ENCODE results near the gene PAQR7.

The PAQR7 gene

GRCh38 chr1:25834894-25835293 lies 40.6 kb downstream of the PAQR7 start:
- Histone ChIP-seq H3K27me3 (ENCODE audit: low read depth) (no peaks in the 10 kb centered on the region), H3K4me1 (no peaks in the 10 kb centered on the region), H3K36me3 (replicated peaks) (peaks cover 62% of the 10 kb centered on the region), H3K9me3 (no peaks in the 10 kb centered on the region), H3K4me3 (no peak overlapping the region)
- no peak for DNase-seq (ENCODE audit: low spot score in 2 of 2)
- in situ Hi-C loops (cut with MboI; ENCODE audit: low sequenced_read_pairs) = no loop called here

DNA sequence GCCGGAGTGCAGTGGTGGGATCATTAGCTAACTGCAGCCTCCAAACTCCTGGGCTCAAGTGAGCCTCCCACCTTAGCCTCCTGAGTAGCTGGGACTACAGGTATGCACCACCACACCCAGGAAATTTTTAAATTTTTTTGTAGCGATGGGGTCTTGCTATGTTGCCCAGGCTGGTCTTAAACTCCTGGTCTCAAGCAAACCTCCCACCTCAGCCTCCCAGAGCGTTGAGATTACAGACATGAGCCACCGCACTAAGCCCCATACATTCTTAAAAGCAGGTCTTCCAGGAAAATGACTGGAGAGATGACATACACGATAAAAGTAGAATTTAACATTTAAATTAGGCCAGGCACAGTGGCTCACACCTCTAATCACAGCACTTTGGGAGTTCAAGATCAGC lies 42.4 kb downstream of the PAQR7 start:
- Histone ChIP-seq H3K4me3 (no peak overlapping the region), H3K27me3 (ENCODE audit: low read depth) (no peaks in the 10 kb centered on the region), H3K9me3 (no peaks in the 10 kb centered on the region), H3K4me1 (no peaks in the 10 kb centered on the region), H3K36me3 (replicated peaks) (peaks cover 75% of the 10 kb centered on the region)
- no peak for DNase-seq (ENCODE audit: low spot score in 2 of 2)
- in situ Hi-C loops (cut with MboI; ENCODE audit: low sequenced_read_pairs) = no loop called here

DNA sequence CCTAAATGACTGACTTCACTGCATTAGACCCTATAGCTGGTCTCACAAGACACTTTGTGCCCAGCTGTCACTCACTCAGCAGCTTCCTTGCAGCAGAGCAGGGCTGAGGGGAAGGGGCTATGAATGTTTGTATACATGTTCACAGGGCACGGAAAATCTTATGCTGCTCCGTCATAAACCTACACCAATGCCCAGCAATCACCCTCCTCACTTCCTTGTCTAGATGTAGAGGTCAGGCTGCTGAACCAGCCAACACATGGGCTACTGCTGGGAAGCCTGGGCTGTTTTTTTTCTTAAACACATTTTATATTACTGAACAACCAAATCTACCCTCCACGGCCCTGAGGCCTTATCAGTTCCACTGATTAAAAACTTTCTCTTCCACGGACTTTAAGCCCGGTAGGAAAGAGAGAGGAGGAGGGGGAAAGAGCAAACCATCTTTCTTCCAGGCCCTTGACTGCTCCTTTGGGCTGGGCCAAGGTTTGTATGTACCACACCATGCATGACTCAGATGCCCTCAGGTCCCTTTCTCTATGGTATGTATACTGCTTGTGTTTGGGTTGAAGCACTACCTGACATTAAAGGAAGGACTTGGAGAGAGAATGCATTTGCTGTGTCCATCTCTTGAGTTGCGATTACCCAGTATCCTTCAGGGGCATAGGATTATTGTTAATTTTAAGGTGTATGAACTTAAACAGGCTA lies 43.0 kb downstream of the PAQR7 start:
- H3K27me3 ChIP-seq (ENCODE audit: low read depth) = no peaks in the 10 kb centered on the region
- no peak for DNase-seq (ENCODE audit: low spot score in 2 of 2)
- H3K36me3 ChIP-seq (replicated peaks) = peaks cover 77% of the 10 kb centered on the region
- H3K9me3 ChIP-seq = no peaks in the 10 kb centered on the region
- in situ Hi-C loops (cut with MboI; ENCODE audit: low sequenced_read_pairs) = no loop called here
- no peaks in the 10 kb centered on the region for H3K4me1 ChIP-seq
- H3K4me3 ChIP-seq = no peak overlapping the region

- no peak for DNase-seq (ENCODE audit: low spot score in 2 of 2)
- Histone ChIP-seq H3K4me1 (no peaks in the 10 kb centered on the region), H3K36me3 (replicated peaks) (peaks cover 78% of the 10 kb centered on the region), H3K27me3 (ENCODE audit: low read depth) (no peaks in the 10 kb centered on the region), H3K4me3 (no peak overlapping the region), H3K9me3 (no peaks in the 10 kb centered on the region)
- in situ Hi-C loops (cut with MboI; ENCODE audit: low sequenced_read_pairs) = no loop called here
Observed at GRCh38 chr1:25831569-25832196, 43.8 kb downstream of the PAQR7 start.

DNA sequence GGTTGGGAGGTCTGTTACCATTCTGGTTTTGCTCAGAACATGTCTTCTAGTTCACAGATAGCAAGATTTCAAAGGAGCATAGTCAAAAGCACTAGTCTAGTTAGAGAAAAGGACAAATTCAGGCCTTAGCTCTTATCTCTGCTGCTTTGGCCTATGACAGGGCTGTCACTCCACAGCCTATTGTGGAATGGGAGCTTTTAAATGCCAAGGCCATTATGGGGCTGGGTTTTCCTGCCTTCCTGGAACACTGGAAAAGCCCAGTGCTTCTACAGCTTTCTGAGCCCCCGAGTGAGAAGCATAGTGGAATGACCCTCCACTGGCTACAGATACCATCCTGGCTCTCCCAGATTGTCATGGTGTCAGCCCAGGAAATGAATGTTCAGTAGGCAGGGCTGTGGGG lies 46.5 kb downstream of the PAQR7 start:
- Histone ChIP-seq H3K36me3 (replicated peaks) (peaks cover 66% of the 10 kb centered on the region), H3K4me1 (no peaks in the 10 kb centered on the region), H3K27me3 (ENCODE audit: low read depth) (no peaks in the 10 kb centered on the region), H3K4me3 (no peak overlapping the region), H3K9me3 (no peaks in the 10 kb centered on the region)
- in situ Hi-C loops (cut with MboI; ENCODE audit: low sequenced_read_pairs) = no loop called here
- no peak for DNase-seq (ENCODE audit: low spot score in 2 of 2)

DNA sequence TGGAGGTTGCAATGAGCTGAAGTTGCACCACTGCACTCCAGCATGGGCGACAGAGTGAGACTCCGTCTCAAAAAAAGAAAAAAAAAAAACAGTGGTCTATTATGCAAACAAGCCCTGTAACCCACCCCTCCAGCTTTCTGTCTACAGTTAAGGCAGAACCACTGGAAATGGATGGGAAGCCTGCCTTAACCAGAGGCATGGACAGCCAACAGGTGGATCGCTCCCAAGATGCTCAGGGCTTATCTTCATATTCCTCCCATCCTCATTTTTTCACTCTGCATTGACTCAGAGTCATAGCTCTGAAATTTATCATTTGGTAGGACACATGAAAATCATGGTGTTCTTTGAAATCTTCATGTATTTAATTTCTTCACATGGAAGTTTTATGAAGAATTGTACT lies 47.0 kb downstream of the PAQR7 start:
- Histone ChIP-seq H3K9me3 (no peaks in the 10 kb centered on the region), H3K4me1 (no peaks in the 10 kb centered on the region), H3K27me3 (ENCODE audit: low read depth) (no peaks in the 10 kb centered on the region), H3K4me3 (no peak overlapping the region), H3K36me3 (replicated peaks) (peaks cover 64% of the 10 kb centered on the region)
- no peak for DNase-seq (ENCODE audit: low spot score in 2 of 2)
- in situ Hi-C loops (cut with MboI; ENCODE audit: low sequenced_read_pairs) = no loop called here

- no peaks in the 10 kb centered on the region for H3K9me3 ChIP-seq
- peaks cover 48% of the 10 kb centered on the region for H3K36me3 ChIP-seq (replicated peaks)
- no peak for DNase-seq (ENCODE audit: low spot score in 2 of 2)
- H3K4me3 ChIP-seq = no peak overlapping the region
- H3K27me3 ChIP-seq (ENCODE audit: low read depth) = no peaks in the 10 kb centered on the region
- in situ Hi-C loops (cut with MboI; ENCODE audit: low sequenced_read_pairs) = no loop called here
- peaks cover 2% of the 10 kb centered on the region for H3K4me1 ChIP-seq
Observed at GRCh38 chr1:25826571-25826970, 48.9 kb downstream of the PAQR7 start.

- H3K27me3 ChIP-seq (ENCODE audit: low read depth) = no peaks in the 10 kb centered on the region
- H3K36me3 ChIP-seq (replicated peaks) = peaks cover 45% of the 10 kb centered on the region
- no peaks in the 10 kb centered on the region for H3K9me3 ChIP-seq
- DNase-seq (ENCODE audit: low spot score in 2 of 2) = no peak
- H3K4me1 ChIP-seq = peaks cover 10% of the 10 kb centered on the region
- H3K4me3 ChIP-seq = no peak overlapping the region
- in situ Hi-C loops (cut with MboI; ENCODE audit: low sequenced_read_pairs) = no loop called here
Observed at GRCh38 chr1:25825605-25826004, 49.9 kb downstream of the PAQR7 start.

GRCh38 chr1:25821630-25822091 lies 53.8 kb downstream of the PAQR7 start:
- no peak overlapping the region for H3K4me3 ChIP-seq
- in situ Hi-C loops (cut with MboI; ENCODE audit: low sequenced_read_pairs) = loop anchor here (25.0 kb wide), 1 partner anchor 409 kb away; the partner anchor contains the start of gene RHCE

GRCh38 chr1:25821112-25821476 lies 54.4 kb downstream of the PAQR7 start:
- in situ Hi-C loops (cut with MboI; ENCODE audit: low sequenced_read_pairs) = loop anchor here (25.0 kb wide), 1 partner anchor 409 kb away; the partner anchor contains the start of gene RHCE
- H3K4me1 ChIP-seq = peaks cover 17% of the 10 kb centered on the region
- H3K4me3 ChIP-seq = peak overlapping the region; percentile 87
- peaks cover 13% of the 10 kb centered on the region for H3K36me3 ChIP-seq (replicated peaks)
- no peaks in the 10 kb centered on the region for H3K9me3 ChIP-seq
- H3K27me3 ChIP-seq (ENCODE audit: low read depth) = no peaks in the 10 kb centered on the region
- no peak for DNase-seq (ENCODE audit: low spot score in 2 of 2)

More at GRCh38 chr1:25821630-25822091, 53.8 kb downstream of the PAQR7 start:
- H3K9me3 ChIP-seq = no peaks in the 10 kb centered on the region
- no peak for DNase-seq (ENCODE audit: low spot score in 2 of 2)
- H3K4me1 ChIP-seq = peaks cover 17% of the 10 kb centered on the region
- peaks cover 17% of the 10 kb centered on the region for H3K36me3 ChIP-seq (replicated peaks)
- no peaks in the 10 kb centered on the region for H3K27me3 ChIP-seq (ENCODE audit: low read depth)

DNA sequence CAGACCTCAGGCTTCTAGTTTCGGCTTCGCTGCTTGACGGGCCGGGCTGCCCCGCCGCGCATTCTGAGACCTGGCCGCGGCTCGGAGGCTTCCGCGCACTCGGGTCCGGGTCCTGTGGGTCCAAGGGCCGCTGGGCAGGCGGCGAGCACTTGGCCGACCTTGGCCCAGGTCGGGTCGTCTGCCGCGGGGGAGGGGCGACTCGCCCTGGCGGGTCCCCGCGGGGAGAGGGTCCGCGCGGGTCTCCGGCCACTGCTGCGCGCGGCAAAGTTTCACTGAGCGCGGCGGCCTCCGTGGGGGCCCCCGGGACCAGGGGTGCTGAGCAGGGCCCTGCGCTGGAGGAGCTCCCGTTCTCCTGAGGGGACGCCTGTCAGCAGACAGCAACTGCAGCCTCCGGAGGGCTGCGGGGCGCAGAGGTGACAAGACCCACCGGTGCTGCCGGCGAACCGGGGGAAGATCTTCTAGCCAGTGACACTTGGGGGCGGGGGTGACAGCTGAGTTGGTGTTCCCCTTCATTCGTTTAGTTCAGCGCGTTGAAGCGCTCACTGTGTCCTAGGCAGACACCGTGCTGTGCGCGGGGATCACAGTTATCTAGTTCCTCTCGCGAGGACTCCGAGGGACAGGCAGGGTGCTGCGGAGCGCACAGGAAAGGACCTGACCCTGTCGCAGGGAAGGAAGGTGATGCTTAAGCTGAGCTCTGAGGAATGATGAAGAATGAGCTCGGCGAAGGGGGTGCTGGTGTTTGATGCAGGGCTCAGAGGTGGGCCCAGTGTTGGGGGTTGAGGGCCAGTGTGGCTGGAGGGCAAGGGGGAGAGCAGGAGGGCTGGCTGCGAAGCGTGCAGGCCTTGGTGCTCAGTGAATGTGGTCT lies 55.0 kb downstream of the PAQR7 start:
- peaks cover 17% of the 10 kb centered on the region for H3K4me1 ChIP-seq
- in situ Hi-C loops (cut with MboI; ENCODE audit: low sequenced_read_pairs) = loop anchor here (25.0 kb wide), 1 partner anchor 408 kb away; the partner anchor contains the start of gene RHCE
- H3K36me3 ChIP-seq (replicated peaks) = peaks cover 13% of the 10 kb centered on the region
- no peaks in the 10 kb centered on the region for H3K9me3 ChIP-seq
- no peaks in the 10 kb centered on the region for H3K27me3 ChIP-seq (ENCODE audit: low read depth)
- DNase-seq (ENCODE audit: low spot score in 2 of 2) = peak; percentile 66 to 75
- peak overlapping the region; percentile 87 for H3K4me3 ChIP-seq

GRCh38 chr1:25819491-25820246 lies 55.8 kb downstream of the PAQR7 start, which contains the start of gene MTFR1L:
MTFR1L (plus strand) TSS chr1:25819954; CDS start chr1:25823105, 3,151 bp downstream.
- peak within 1 kb of the TSS; percentile 87 for H3K4me3 ChIP-seq
- in situ Hi-C loops (cut with MboI; ENCODE audit: low sequenced_read_pairs) = loop anchor here (10.0 to 25.0 kb wide), 2 partner anchors 407 to 575 kb away; partner anchors contain the start of genes RHCE and RSRP1
- H3K36me3 ChIP-seq (replicated peaks) = peaks cover 13% of the 10 kb centered on the region
- peaks cover 17% of the 10 kb centered on the region for H3K4me1 ChIP-seq
- no peaks in the 10 kb centered on the region for H3K9me3 ChIP-seq
- H3K27me3 ChIP-seq (ENCODE audit: low read depth) = no peaks in the 10 kb centered on the region
- peak; percentile 75 to 94 for DNase-seq (ENCODE audit: low spot score in 2 of 2)

- in situ Hi-C loops (cut with MboI; ENCODE audit: low sequenced_read_pairs) = loop anchor here (10.0 to 25.0 kb wide), 2 partner anchors 406 to 574 kb away; partner anchors contain the start of genes RHCE and RSRP1
- H3K9me3 ChIP-seq = no peaks in the 10 kb centered on the region
Observed at GRCh38 chr1:25818569-25818968, 56.9 kb downstream of the PAQR7 start.

More at GRCh38 chr1:25818569-25818968, 56.9 kb downstream of the PAQR7 start:
- H3K36me3 ChIP-seq (replicated peaks) = peaks cover 7% of the 10 kb centered on the region
- DNase-seq (ENCODE audit: low spot score in 2 of 2) = no peak
- peak overlapping the region; percentile 87; the same call in 1 of the 2 replicates for H3K4me3 ChIP-seq
- no peaks in the 10 kb centered on the region for H3K27me3 ChIP-seq (ENCODE audit: low read depth)
- H3K4me1 ChIP-seq = peaks cover 17% of the 10 kb centered on the region
